Hepatocyte (in vitro differentiated cells): ENCODE measurements around the gene HAND1.

ENCODE experiments used
- EZH2 ChIP-seq: fragments of 200-600 bp; sonication (generic); IDR thresholded peaks from 2 replicates; pipeline ENCODE4 v1.6.1; 2016; ENCODE audit warnings: antibody characterized with exemption, mild to moderate bottlenecking, borderline replicate concordance
- TF ChIP-seq, protein P1 (sequence below): fragments of 200-600 bp; sonication (generic); IDR thresholded peaks from 2 replicates; pipeline ENCODE4 v1.5.1; 2016; ENCODE audit warnings: antibody characterized with exemption, mild to moderate bottlenecking; ENCODE audit not compliant: poor library complexity

DNA sequence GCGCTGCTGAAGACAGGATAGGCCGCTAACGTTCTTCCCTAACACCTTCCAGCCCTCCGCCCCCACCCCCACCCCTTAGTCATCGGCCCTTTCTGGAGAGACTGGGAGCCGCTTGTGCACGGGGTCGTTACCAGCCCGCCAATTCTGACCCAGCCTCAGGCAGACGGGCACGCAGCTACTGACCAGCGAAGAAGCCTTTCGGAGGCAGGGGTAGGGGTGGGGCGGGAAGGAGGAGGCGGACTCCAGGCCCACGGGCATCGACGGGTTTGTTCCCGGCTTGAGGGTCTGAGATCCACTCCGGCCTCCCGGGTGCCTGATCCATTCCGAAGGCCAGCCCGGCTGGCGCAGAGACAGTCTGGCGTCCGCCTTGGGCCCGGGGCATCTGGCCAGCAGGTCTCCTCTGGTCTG is 729 bp upstream of the HAND1 start:
- TF ChIP-seq, protein P1, sequence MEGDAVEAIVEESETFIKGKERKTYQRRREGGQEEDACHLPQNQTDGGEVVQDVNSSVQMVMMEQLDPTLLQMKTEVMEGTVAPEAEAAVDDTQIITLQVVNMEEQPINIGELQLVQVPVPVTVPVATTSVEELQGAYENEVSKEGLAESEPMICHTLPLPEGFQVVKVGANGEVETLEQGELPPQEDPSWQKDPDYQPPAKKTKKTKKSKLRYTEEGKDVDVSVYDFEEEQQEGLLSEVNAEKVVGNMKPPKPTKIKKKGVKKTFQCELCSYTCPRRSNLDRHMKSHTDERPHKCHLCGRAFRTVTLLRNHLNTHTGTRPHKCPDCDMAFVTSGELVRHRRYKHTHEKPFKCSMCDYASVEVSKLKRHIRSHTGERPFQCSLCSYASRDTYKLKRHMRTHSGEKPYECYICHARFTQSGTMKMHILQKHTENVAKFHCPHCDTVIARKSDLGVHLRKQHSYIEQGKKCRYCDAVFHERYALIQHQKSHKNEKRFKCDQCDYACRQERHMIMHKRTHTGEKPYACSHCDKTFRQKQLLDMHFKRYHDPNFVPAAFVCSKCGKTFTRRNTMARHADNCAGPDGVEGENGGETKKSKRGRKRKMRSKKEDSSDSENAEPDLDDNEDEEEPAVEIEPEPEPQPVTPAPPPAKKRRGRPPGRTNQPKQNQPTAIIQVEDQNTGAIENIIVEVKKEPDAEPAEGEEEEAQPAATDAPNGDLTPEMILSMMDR: no peak
- no peak for TF ChIP-seq EZH2
